GM12878 (cell line): Measurements from ENCODE around the gene SNRNP25. TPM values are rescaled to one million over a fixed set of nuclear protein-coding genes. Genes with fewer than 3 reads are reported as not detected.

Experiments used
- ASH2L ChIP-seq: fragments of 300-600, 200-600 bp; sonication (generic); IDR thresholded peaks from 2 replicates; pipeline ENCODE4 v1.6.1; 2017; ENCODE audit warnings: low read depth, mild to moderate bottlenecking, borderline replicate concordance
- ATF3 ChIP-seq: IDR thresholded peaks from 2 replicates; pipeline ENCODE4 v1.6.1; 2011; ENCODE audit warnings: low read depth, mild to moderate bottlenecking, low read length, moderate library complexity, borderline replicate concordance; ENCODE audit errors: extremely low read depth
- CHD1 ChIP-seq: IDR thresholded peaks from 2 replicates; pipeline ENCODE4 v1.6.1; 2012; ENCODE audit warnings: low read depth, low read length, improper control_type of control experiment
- E2F8 ChIP-seq: fragments of 450-650 bp; IDR thresholded peaks from 2 replicates; pipeline ENCODE4 v1.6.1; 2018; ENCODE audit warnings: mild to moderate bottlenecking, low read depth, moderate library complexity; ENCODE audit not compliant: partially characterized antibody
- HCFC1 ChIP-seq: fragments of 150-350 bp; IDR thresholded peaks from 2 replicates; pipeline ENCODE4 v1.6.1; 2014; ENCODE audit warnings: low read length
- HDGF ChIP-seq: fragments of 450-650 bp; IDR thresholded peaks from 2 replicates; pipeline ENCODE4 v1.6.1; 2016; ENCODE audit warnings: antibody characterized with exemption
- IRF4 ChIP-seq: IDR thresholded peaks from 2 replicates; pipeline ENCODE4 v1.6.1; 2011; ENCODE audit warnings: low read depth, low read length
- MEF2A ChIP-seq: IDR thresholded peaks from 2 replicates; pipeline ENCODE4 v1.6.1; 2011; ENCODE audit warnings: low read depth, mild to moderate bottlenecking, low read length, moderate library complexity; ENCODE audit not compliant: insufficient read depth
- NBN ChIP-seq: fragments of 450-650 bp; IDR thresholded peaks from 2 replicates; pipeline ENCODE4 v1.6.1; 2016
- PKNOX1 ChIP-seq: fragments of 450-650 bp; IDR thresholded peaks from 2 replicates; pipeline ENCODE4 v1.6.1; 2016; ENCODE audit warnings: mild to moderate bottlenecking
- PRDM15 ChIP-seq: fragments of 450-650 bp; formaldehyde crosslinking; IDR thresholded peaks from 2 replicates; pipeline ENCODE4 v1.4.0; 2020; ENCODE audit warnings: mild to moderate bottlenecking, moderate library complexity
- RAD51 ChIP-seq: fragments of 450-650 bp; IDR thresholded peaks from 2 replicates; pipeline ENCODE4 v1.6.1; 2016; ENCODE audit warnings: moderate library complexity, mild to moderate bottlenecking, inconsistent platforms
- SREBF1 ChIP-seq: IDR thresholded peaks from 2 replicates; pipeline ENCODE4 v1.6.1; 2012; ENCODE audit warnings: mild to moderate bottlenecking, low read length
- STAT1 ChIP-seq: fragments of 450-650 bp; conservative IDR thresholded peaks from 2 replicates; pipeline ENCODE4 v1.6.1; 2014; ENCODE audit warnings: antibody characterized with exemption, mild to moderate bottlenecking
- TARDBP ChIP-seq: IDR thresholded peaks from 2 replicates; pipeline ENCODE4 v1.6.1; 2016; ENCODE audit warnings: borderline replicate concordance
- ZBTB40 ChIP-seq: fragments of 450-650 bp; IDR thresholded peaks from 2 replicates; pipeline ENCODE4 v1.6.1; 2016; ENCODE audit warnings: mild to moderate bottlenecking, moderate library complexity, borderline replicate concordance
- ZNF24 ChIP-seq: fragments of 450-650 bp; IDR thresholded peaks from 2 replicates; pipeline ENCODE4 v1.6.1; 2017; ENCODE audit warnings: antibody characterized with exemption, mild to moderate bottlenecking
- ZNF384 ChIP-seq: IDR thresholded peaks from 2 replicates; pipeline ENCODE4 v1.6.1; 2012; ENCODE audit warnings: low read depth, mild to moderate bottlenecking, low read length, improper control_type of control experiment, borderline replicate concordance
- ZSCAN29 ChIP-seq: fragments of 450-650 bp; IDR thresholded peaks from 2 replicates; pipeline ENCODE4 v1.6.1; 2017; ENCODE audit warnings: mild to moderate bottlenecking, moderate library complexity
- ZZZ3 ChIP-seq: IDR thresholded peaks from 2 replicates; pipeline ENCODE4 v1.6.1; 2011; ENCODE audit warnings: low read depth; ENCODE audit not compliant: control insufficient read depth, insufficient read length
- polyA plus RNA-seq, 11 experiments: library from polyadenylated mRNA; depleted of rRNA in 4 of 11; unstranded in 6 of 11; stranded (reverse) in 5 of 11; fragments of >200 nt; fragmentation: Nextera tagmentation in 4 of 11; fragmentation: Illumina TruSeq in 1 of 11; extraction: Ambion mirVana in 4 of 11; extraction: Trizol in 1 of 11; gene quantifications; 1 replicate in 1 of 11; 2 replicates in 10 of 11; pipeline versions ENCODE4 v1.2.1 to v1.2.3, GENCODE V29; 2011 to 2016; ENCODE audit warnings: inconsistent platforms in 2 of 11, missing spikeins in 2 of 11, low read depth in 1 of 11
- total RNA-seq, 4 experiments: library from RNA; depleted of rRNA in 3 of 4; stranded (reverse); fragments of >200 nt in 3 of 4; fragmentation: Illumina TruSeq in 1 of 4; extraction: Trizol in 1 of 4; gene quantifications; 2 replicates each; pipeline versions ENCODE4 v1.2.1 to v1.2.3, GENCODE V29; 2013 to 2021

SNRNP25 gene
- total and polyA plus RNA-seq, 10 of the 15 experiments (the other 5 are each of a cell fraction or from before 2014, with no cell fraction given): 40.9 to 138 (median 67.2) TPM

- no peak for TF ChIP-seq ASH2L
- no peak for TF ChIP-seq ZBTB40
- no peak for TF ChIP-seq HDGF
- no peak for TF ChIP-seq ZZZ3
- TF ChIP-seq STAT1: no peak
- no peak for TF ChIP-seq ZSCAN29
- no peak for TF ChIP-seq ZNF24
- no peak for TF ChIP-seq TARDBP
- TF ChIP-seq IRF4: no peak
- no peak for TF ChIP-seq SREBF1
- TF ChIP-seq PKNOX1: no peak
- TF ChIP-seq MEF2A: no peak
- TF ChIP-seq ZNF384: no peak
- no peak for TF ChIP-seq NBN
- TF ChIP-seq E2F8: no peak
- no peak for TF ChIP-seq RAD51
- TF ChIP-seq HCFC1: no peak
- TF ChIP-seq PRDM15 (CRISPR knock-in tag): no peak
- TF ChIP-seq ATF3: no peak
- TF ChIP-seq CHD1: no peak
Observed at GRCh38 chr16:77807-78443, 24.3 kb downstream of the SNRNP25 start, which contains the start of gene MPG (continued).
